B cell (primary cell): ENCODE measurements around the gene SCART1. TPM values are rescaled to one million over a fixed set of nuclear protein-coding genes. Genes with fewer than 3 reads are reported as not detected.
"Not testable (repeated sequence)": the region's sequence is repeated elsewhere in the genome, so short reads cannot be mapped to it uniquely, and the experiment has no call there.

Experiments used
- ATAC-seq: fragments of 200-7000 bp; cut with Tn5 transposase; one replicate; pipeline ENCODE4 v1.10.0; 2021; ENCODE audit warnings: low read depth, mild to moderate bottlenecking, moderate number of reproducible peaks, moderate library complexity
- CTCF ChIA-PET: fragments of 350-600 bp; sonication (Branson Sonifier 250); formaldehyde crosslinking; loops from one replicate; lab custom pipeline; 2021; ENCODE audit warnings: antibody characterized with exemption, inconsistent platforms; lab: Charles Lee
- POLR2A ChIA-PET: fragments of 350-600 bp; sonication (Branson Sonifier 250); formaldehyde crosslinking; loops from one replicate; lab custom pipeline; 2021; ENCODE audit warnings: antibody characterized with exemption; lab: Charles Lee
- DNase-seq: peaks from one replicate; pipeline ENCODE4 v3.0.0; 2013
- H2AFZ ChIP-seq: 2 replicates; pipeline ENCODE4 v1.6.1; 2012; ENCODE audit warnings: mild to moderate bottlenecking, low read depth, low read length; ENCODE audit not compliant: insufficient read depth, poor library complexity, severe bottlenecking
- H3K27ac ChIP-seq, 2 donors: 1 replicate in 1 of 2; 2 replicates in 1 of 2; pipeline ENCODE4 v1.5.1; 2012 to 2013; ENCODE audit warnings: low read length in 2 of 2, mild to moderate bottlenecking in 2 of 2, moderate library complexity in 1 of 2
- H3K27me3 ChIP-seq, 4 experiments: fragments of 200-600 bp in 1 of 4; sonication (generic) in 1 of 4; replicated peaks in 1 of 4; 1 replicate in 2 of 4; 2 replicates in 2 of 4; pipeline versions ENCODE4 v1.6.1 to v1.7.0; 2013 to 2016; ENCODE audit warnings: low read length in 3 of 4, mild to moderate bottlenecking in 2 of 4, mixed read lengths in 1 of 4, moderate library complexity in 1 of 4; ENCODE audit not compliant: insufficient read depth in 4 of 4, control insufficient read depth in 3 of 4; ENCODE audit errors: control extremely low read depth in 1 of 4
- H3K36me3 ChIP-seq, 2 experiments: replicated peaks in 1 of 2; 1 replicate in 1 of 2; 2 replicates in 1 of 2; pipeline versions ENCODE4 v1.6.1 to v1.7.1; 2013; ENCODE audit warnings: low read length in 1 of 2; ENCODE audit not compliant: insufficient read depth in 2 of 2, control insufficient read depth in 1 of 2; ENCODE audit errors: control extremely low read depth in 1 of 2, extremely low read depth in 1 of 2
- H3K4me1 ChIP-seq, 2 donors: fragments of 200-600 bp in 1 of 2; sonication (generic) in 1 of 2; 1 replicate in 1 of 2; 2 replicates in 1 of 2; pipeline versions ENCODE4 v1.5.1 to v1.6.1; 2013 to 2017; ENCODE audit warnings: low read length in 2 of 2; ENCODE audit not compliant: control insufficient read depth in 2 of 2, insufficient read depth in 2 of 2
- H3K4me2 ChIP-seq: replicated peaks from 2 replicates; pipeline ENCODE3; 2012; ENCODE audit warnings: mild to moderate bottlenecking, low read depth, low read length; ENCODE audit not compliant: poor library complexity, severe bottlenecking
- H3K4me3 ChIP-seq, 5 experiments: fragments of 200-600 bp in 1 of 5; sonication (generic) in 1 of 5; 1 replicate in 3 of 5; 2 replicates in 2 of 5; pipeline versions ENCODE4 v1.5.1 to v1.7.0; 2011 to 2016; ENCODE audit warnings: low read length in 4 of 5, mild to moderate bottlenecking in 4 of 5, low read depth in 2 of 5, control low read depth in 1 of 5, moderate library complexity in 1 of 5; ENCODE audit not compliant: insufficient read depth in 1 of 5; ENCODE audit errors: control extremely low read depth in 1 of 5, extremely low read depth in 1 of 5
- H3K79me2 ChIP-seq: fragments of 200-600 bp; sonication (generic); one replicate; pipeline ENCODE4 v1.6.0; 2016; ENCODE audit warnings: low read length; ENCODE audit not compliant: control insufficient read depth, insufficient read depth
- H3K9ac ChIP-seq: fragments of 200-600 bp; sonication (generic); 2 replicates; pipeline ENCODE4 v1.6.1; 2017; ENCODE audit warnings: mild to moderate bottlenecking, low read length, moderate library complexity
- H3K9me3 ChIP-seq, 3 donors: one replicate each; pipeline versions ENCODE4 v1.6.1 to v1.7.1; 2013; ENCODE audit warnings: low read length in 2 of 3; ENCODE audit not compliant: control insufficient read depth in 2 of 3, insufficient read depth in 1 of 3; ENCODE audit errors: control extremely low read depth in 1 of 3
- H4K20me1 ChIP-seq: 2 replicates; pipeline ENCODE4 v1.6.0; 2012; ENCODE audit warnings: mild to moderate bottlenecking, low read length; ENCODE audit not compliant: insufficient read depth, control insufficient read depth, poor library complexity, severe bottlenecking
- H3K27ac Mint-ChIP-seq: one replicate; pipeline ENCODE4 v1.8.0; 2021; ENCODE audit warnings: mixed read lengths
- H3K27me3 Mint-ChIP-seq: one replicate; pipeline ENCODE4 v1.8.0; 2021; ENCODE audit warnings: mixed read lengths
- H3K4me1 Mint-ChIP-seq: one replicate; pipeline ENCODE4 v1.8.0; 2021; ENCODE audit warnings: mixed read lengths
- H3K4me3 Mint-ChIP-seq: one replicate; pipeline ENCODE4 v1.8.0; 2021; ENCODE audit warnings: mixed read lengths
- H3K9me3 Mint-ChIP-seq: one replicate; pipeline ENCODE4 v1.8.0; 2022; ENCODE audit warnings: mixed read lengths; ENCODE audit not compliant: insufficient read depth
- EZH2 ChIP-seq: IDR thresholded peaks from 2 replicates; pipeline ENCODE4 v1.6.1; 2012; ENCODE audit warnings: borderline replicate concordance, low read depth, mild to moderate bottlenecking, moderate library complexity, low read length; ENCODE audit not compliant: insufficient read depth, poor library complexity, severe bottlenecking
- WGBS: methylation state at CpG from one replicate; pipeline ENCODE4 v1.1.5; 2013; ENCODE audit warnings: missing lambda C conversion rate; ENCODE audit not compliant: insufficient coverage; 5-methylcytosine and 5-hydroxymethylcytosine counted together
- intact Hi-C: fragments of 100-400 bp; cut with micrococcal nuclease; formaldehyde crosslinking; loops from one replicate; pipeline ENCODE4 v1.10.0; 2022
- polyA plus RNA-seq: library from polyadenylated mRNA; depleted of rRNA; stranded (reverse); fragments of >200 nt; gene quantifications from 2 replicates; pipeline ENCODE4 v1.2.3, GENCODE V29; 2012
- total RNA-seq, 2 donors: library from RNA; stranded (reverse); fragments of 120-200 nt in 1 of 2; gene quantifications; 1 replicate in 1 of 2; 2 replicates in 1 of 2; pipeline versions ENCODE4 v1.2.3 to v1.2.4, GENCODE V29; 2013 to 2022
- TF ChIP-seq, protein P1 (sequence below): fragments of 200-600 bp; IDR thresholded peaks from one replicate; pipeline ENCODE4 v1.8.0; 2022; ENCODE audit warnings: antibody characterized with exemption, mild to moderate bottlenecking

Gene SCART1
- total and polyA plus RNA-seq, 2 donors (not counting 1 experiment from before 2014, with no cell fraction given): 4.1 to 4.7 TPM

DNA sequence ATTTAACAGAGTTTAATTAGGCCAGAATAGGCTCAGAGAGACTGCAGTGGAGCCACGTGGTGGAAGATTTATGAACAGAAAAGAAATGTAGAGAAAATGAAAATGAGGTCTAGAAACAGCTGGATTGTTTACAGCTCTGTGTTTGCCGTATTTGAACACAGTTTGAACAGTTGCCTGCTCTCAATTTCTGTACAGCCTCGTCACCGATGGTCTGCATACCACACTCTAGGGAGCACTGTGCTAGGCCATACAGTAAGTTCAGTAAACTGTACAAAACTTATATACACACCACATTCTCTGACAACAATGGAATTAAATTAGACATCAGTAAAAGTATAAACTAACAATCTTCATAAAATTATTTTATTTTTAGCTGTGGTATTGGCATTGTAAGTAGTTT lies 62.3 kb downstream of the SCART1 start:
- peaks cover 4 to 12% of the 10 kb centered on the region in 2 donors for H3K4me1 ChIP-seq
- no peak for TF ChIP-seq EZH2
- TF ChIP-seq, protein P1, sequence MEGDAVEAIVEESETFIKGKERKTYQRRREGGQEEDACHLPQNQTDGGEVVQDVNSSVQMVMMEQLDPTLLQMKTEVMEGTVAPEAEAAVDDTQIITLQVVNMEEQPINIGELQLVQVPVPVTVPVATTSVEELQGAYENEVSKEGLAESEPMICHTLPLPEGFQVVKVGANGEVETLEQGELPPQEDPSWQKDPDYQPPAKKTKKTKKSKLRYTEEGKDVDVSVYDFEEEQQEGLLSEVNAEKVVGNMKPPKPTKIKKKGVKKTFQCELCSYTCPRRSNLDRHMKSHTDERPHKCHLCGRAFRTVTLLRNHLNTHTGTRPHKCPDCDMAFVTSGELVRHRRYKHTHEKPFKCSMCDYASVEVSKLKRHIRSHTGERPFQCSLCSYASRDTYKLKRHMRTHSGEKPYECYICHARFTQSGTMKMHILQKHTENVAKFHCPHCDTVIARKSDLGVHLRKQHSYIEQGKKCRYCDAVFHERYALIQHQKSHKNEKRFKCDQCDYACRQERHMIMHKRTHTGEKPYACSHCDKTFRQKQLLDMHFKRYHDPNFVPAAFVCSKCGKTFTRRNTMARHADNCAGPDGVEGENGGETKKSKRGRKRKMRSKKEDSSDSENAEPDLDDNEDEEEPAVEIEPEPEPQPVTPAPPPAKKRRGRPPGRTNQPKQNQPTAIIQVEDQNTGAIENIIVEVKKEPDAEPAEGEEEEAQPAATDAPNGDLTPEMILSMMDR: no peak
- H3K27ac Mint-ChIP-seq: no peak overlapping the region
- no peak overlapping the region for H3K27ac ChIP-seq
- peaks cover 0 to 1% (median 0%) of the 10 kb centered on the region in 3 donors for H3K9me3 ChIP-seq
- H3K4me3 Mint-ChIP-seq: no peak overlapping the region
- H3K36me3 ChIP-seq: no peaks in the 10 kb centered on the region
- no peak for DNase-seq
- no peak overlapping the region for H2AFZ ChIP-seq
- H3K79me2 ChIP-seq: no peaks in the 10 kb centered on the region
- 0% methylated on average over 1 of the region's 4 CpGs for WGBS
- H3K27me3 Mint-ChIP-seq: peaks cover 32% of the 10 kb centered on the region
- no peak overlapping the region for H3K9ac ChIP-seq
- intact Hi-C loops: no loop called here
- peaks cover 13% of the 10 kb centered on the region for H3K4me1 Mint-ChIP-seq
- no peak overlapping the region for H3K4me3 ChIP-seq
- H4K20me1 ChIP-seq: no peaks in the 10 kb centered on the region
- H3K4me2 ChIP-seq: no peak overlapping the region
- H3K27me3 ChIP-seq: no peaks in the 10 kb centered on the region
- ChIA-PET CTCF (interaction anchor here (2.6 kb wide), 1 partner anchor 187 kb away, joined by 12 read pairs; no protein-coding TSS in a partner anchor), POLR2A (no interaction called here)
- H3K9me3 Mint-ChIP-seq: no peaks in the 10 kb centered on the region
- no peak for ATAC-seq

DNA sequence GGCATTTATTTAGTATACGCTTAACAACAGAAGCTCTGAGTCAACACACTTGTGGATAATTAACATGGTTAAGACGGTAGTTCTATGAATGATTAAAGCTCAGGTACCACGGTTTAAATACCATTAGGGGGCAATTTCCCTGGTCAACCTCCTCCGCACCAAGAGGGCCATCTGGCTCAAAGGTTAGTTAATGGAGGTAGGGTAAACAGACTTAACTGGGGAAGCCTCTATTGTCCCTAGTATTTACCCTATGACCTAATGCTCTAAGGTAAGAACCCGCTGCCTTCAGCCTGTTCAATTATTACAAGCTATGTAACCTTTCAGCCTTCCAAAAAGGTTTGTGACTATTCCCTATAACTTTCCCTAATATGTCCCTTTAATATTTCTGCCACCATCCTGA lies 64.8 kb downstream of the SCART1 start:
- intact Hi-C loops, H3K4me3 Mint-ChIP-seq, H2AFZ ChIP-seq, H3K4me2 ChIP-seq, H3K27ac Mint-ChIP-seq, H3K9ac ChIP-seq, POLR2A ChIA-PET, H3K9me3 Mint-ChIP-seq, H3K27ac ChIP-seq, H3K27me3 ChIP-seq, H4K20me1 ChIP-seq, H3K36me3 ChIP-seq, H3K4me3 ChIP-seq, H3K9me3 ChIP-seq, DNase-seq, H3K79me2 ChIP-seq, ATAC-seq: not testable (repeated sequence)
- peaks cover 26% of the 10 kb centered on the region for H3K27me3 Mint-ChIP-seq
- H3K4me1 Mint-ChIP-seq: peaks cover 13% of the 10 kb centered on the region
- CTCF ChIA-PET: interaction anchor here (3.2 kb wide), 1 partner anchor 190 kb away, joined by 32 read pairs; no protein-coding TSS in a partner anchor
- WGBS: 100% methylated on average over 2 of the region's 5 CpGs
- H3K4me1 ChIP-seq: peaks cover 4 to 12% of the 10 kb centered on the region in 2 donors

Other genes starting within 250 kb of the SCART1 start
- gene UTF1, start 223.7 kb upstream of the SCART1 start, total RNA-seq: 0.25 TPM in 1 of 2 replicates, not detected in the other
- 0.10 and 0.35 TPM in 2 replicates for gene UTF1, start 223.7 kb upstream of the SCART1 start, polyA plus RNA-seq
- not detected in 2 replicates for gene VENTX, start 216.1 kb upstream of the SCART1 start, total RNA-seq
- 0.82 and 1.8 TPM in 2 replicates for gene VENTX, start 216.1 kb upstream of the SCART1 start, polyA plus RNA-seq
- gene ADAM8, start 177.1 kb upstream of the SCART1 start, total RNA-seq: 116 and 125 TPM in 2 replicates
- 196 and 228 TPM in 2 replicates for gene ADAM8, start 177.1 kb upstream of the SCART1 start, polyA plus RNA-seq
- 86.1 and 90.3 TPM in 2 replicates for gene TUBGCP2, start 145.1 kb upstream of the SCART1 start, total RNA-seq
- 50.3 and 52.4 TPM in 2 replicates for gene TUBGCP2, start 145.1 kb upstream of the SCART1 start, polyA plus RNA-seq
- gene ZNF511, start 145.0 kb upstream of the SCART1 start, total RNA-seq: 40.3 and 45.1 TPM in 2 replicates
- 30.5 and 30.7 TPM in 2 replicates for gene ZNF511, start 145.0 kb upstream of the SCART1 start, polyA plus RNA-seq
- gene CALY, start 117.0 kb upstream of the SCART1 start, total RNA-seq: not detected in 2 replicates
- gene CALY, start 117.0 kb upstream of the SCART1 start, polyA plus RNA-seq: 0.21 and 0.72 TPM in 2 replicates
- gene PRAP1, start 106.6 kb upstream of the SCART1 start, total RNA-seq: not detected in 2 replicates
- gene PRAP1, start 106.6 kb upstream of the SCART1 start, polyA plus RNA-seq: not detected in 2 replicates
- 20.7 and 23.8 TPM in 2 replicates for gene FUOM, start 95.9 kb upstream of the SCART1 start, total RNA-seq
- gene FUOM, start 95.9 kb upstream of the SCART1 start, polyA plus RNA-seq: 23.7 and 30.7 TPM in 2 replicates
- 27.5 and 29.5 TPM in 2 replicates for gene ECHS1, start 80.6 kb upstream of the SCART1 start, total RNA-seq
- gene ECHS1, start 80.6 kb upstream of the SCART1 start, polyA plus RNA-seq: 15.6 and 19.3 TPM in 2 replicates
- gene PAOX, start 74.7 kb upstream of the SCART1 start, total RNA-seq: 23.5 and 24.9 TPM in 2 replicates
- gene PAOX, start 74.7 kb upstream of the SCART1 start, polyA plus RNA-seq: 21.1 and 24.3 TPM in 2 replicates
- gene MTG1, start 59.8 kb upstream of the SCART1 start, total RNA-seq: 85.1 and 90.0 TPM in 2 replicates
- 117 and 170 TPM in 2 replicates for gene MTG1, start 59.8 kb upstream of the SCART1 start, polyA plus RNA-seq
- not detected in 2 replicates for gene SPRN, start 29.3 kb upstream of the SCART1 start, total RNA-seq
- gene SPRN, start 29.3 kb upstream of the SCART1 start, polyA plus RNA-seq: not detected in 2 replicates
- gene CYP2E1, start 73.4 kb downstream of the SCART1 start, total RNA-seq: 1.3 and 2.1 TPM in 2 replicates
- gene CYP2E1, start 73.4 kb downstream of the SCART1 start, polyA plus RNA-seq: 1.1 and 1.7 TPM in 2 replicates
- gene SYCE1, start 111.6 kb downstream of the SCART1 start, total RNA-seq: not detected in 2 replicates
- gene SYCE1, start 111.6 kb downstream of the SCART1 start, polyA plus RNA-seq: 0.10 and 0.42 TPM in 2 replicates
- not detected in 2 replicates for gene FRG2B, start 172.8 kb downstream of the SCART1 start, total RNA-seq
- gene FRG2B, start 172.8 kb downstream of the SCART1 start, polyA plus RNA-seq: not detected in 2 replicates